IMR-90 (cell line): ENCODE data around the gene PTMS. TPM values are rescaled to one million over a fixed set of nuclear protein-coding genes. Genes with fewer than 3 reads are reported as not detected.

ENCODE experiments used
- ATAC-seq: fragments of 200-7000 bp; cut with Tn5 transposase; 2 replicates; pipeline ENCODE4 v1.9.1; 2020; ENCODE audit warnings: low read depth, mild to moderate bottlenecking, moderate library complexity
- BruUV-seq: library from RNA; stranded (reverse); fragments of 400-500 nt; replicated peaks from 2 replicates; lab custom pipeline; 2021; lab: Mats Ljungman, UMichigan
- CTCF ChIA-PET: fragments of 300-600 bp; formaldehyde crosslinking; extraction: SDS; loops from one replicate; lab custom pipeline; 2021; ENCODE audit warnings: antibody characterized with exemption; lab: Yijun Ruan, JAX
- POLR2A ChIA-PET: fragments of 300-600 bp; sonication (Branson Sonifier 250); formaldehyde crosslinking; loops from one replicate; lab custom pipeline; 2022; ENCODE audit warnings: antibody characterized with exemption; ENCODE audit not compliant: unreplicated experiment; lab: Charles Lee
- DNase-seq: peaks from one replicate; pipeline ENCODE4 v3.0.0; 2013
- H2AFZ ChIP-seq: replicated peaks from 2 replicates; pipeline ENCODE3; 2013; ENCODE audit warnings: low read length, mild to moderate bottlenecking; ENCODE audit not compliant: poor library complexity
- H2AK5ac ChIP-seq: 2 replicates; pipeline ENCODE4 v1.6.1; 2013; ENCODE audit warnings: low read depth, low read length, inconsistent platforms
- H2AK9ac ChIP-seq: replicated peaks from 2 replicates; pipeline ENCODE3; 2013; ENCODE audit warnings: mild to moderate bottlenecking, low read depth, low read length, moderate library complexity; ENCODE audit not compliant: poor library complexity
- H2BK120ac ChIP-seq: 2 replicates; pipeline ENCODE4 v1.6.1; 2013; ENCODE audit warnings: low read depth, low read length, inconsistent platforms
- H2BK15ac ChIP-seq: 3 replicates; pipeline ENCODE4 v1.6.1; 2013; ENCODE audit warnings: low read depth, low read length, inconsistent platforms
- H2BK20ac ChIP-seq: 2 replicates; pipeline ENCODE4 v1.6.1; 2013; ENCODE audit warnings: low read depth, mild to moderate bottlenecking, inconsistent platforms, low read length, moderate library complexity
- H2BK5ac ChIP-seq: 2 replicates; pipeline ENCODE4 v1.6.1; 2013; ENCODE audit warnings: mild to moderate bottlenecking, low read depth, low read length, inconsistent platforms; ENCODE audit not compliant: poor library complexity, severe bottlenecking
- H3K14ac ChIP-seq: replicated peaks from 2 replicates; pipeline ENCODE4 v1.6.1; 2013; ENCODE audit warnings: low read depth, low read length, inconsistent platforms
- H3K18ac ChIP-seq: 2 replicates; pipeline ENCODE4 v1.6.1; 2013; ENCODE audit warnings: low read depth, low read length, control low read depth
- H3K23ac ChIP-seq: 2 replicates; pipeline ENCODE4 v1.6.1; 2013; ENCODE audit warnings: low read depth, low read length, inconsistent platforms
- H3K27ac ChIP-seq: 2 replicates; pipeline ENCODE4 v1.5.1; 2013; ENCODE audit warnings: mild to moderate bottlenecking, control low read depth, low read length; ENCODE audit not compliant: insufficient read depth
- H3K27me3 ChIP-seq: 2 replicates; pipeline ENCODE4 v1.6.1; 2013; ENCODE audit warnings: low read length; ENCODE audit not compliant: control insufficient read depth, insufficient read depth
- H3K36me3 ChIP-seq: 2 replicates; pipeline ENCODE4 v1.6.1; 2013; ENCODE audit warnings: low read length, mixed read lengths; ENCODE audit not compliant: control insufficient read depth, insufficient read depth
- H3K4ac ChIP-seq: 2 replicates; pipeline ENCODE4 v1.6.1; 2013; ENCODE audit warnings: low read depth, low read length, inconsistent platforms
- H3K4me1 ChIP-seq: 2 replicates; pipeline ENCODE4 v1.6.1; 2013; ENCODE audit warnings: low read length, mixed read lengths; ENCODE audit not compliant: control insufficient read depth, insufficient read depth
- H3K4me2 ChIP-seq: 2 replicates; pipeline ENCODE4 v1.6.1; 2013; ENCODE audit warnings: low read depth, mild to moderate bottlenecking, control low read depth, low read length, moderate library complexity
- H3K4me3 ChIP-seq: 2 replicates; pipeline ENCODE4 v1.5.1; 2013; ENCODE audit warnings: low read depth, mild to moderate bottlenecking, control low read depth, low read length, moderate library complexity; ENCODE audit not compliant: insufficient read depth
- H3K56ac ChIP-seq: 2 replicates; pipeline ENCODE4 v1.6.1; 2013; ENCODE audit warnings: low read length, inconsistent platforms; ENCODE audit not compliant: insufficient read depth; ENCODE audit errors: extremely low read depth
- H3K79me1 ChIP-seq, 2 experiments: 2 replicates each; pipeline ENCODE4 v1.6.1; 2013; ENCODE audit warnings: low read length in 2 of 2, inconsistent platforms in 1 of 2, low read depth in 1 of 2
- H3K9ac ChIP-seq: 2 replicates; pipeline ENCODE4 v1.6.1; 2013; ENCODE audit warnings: low read depth, low read length, control low read depth
- H3K9me1 ChIP-seq: 2 replicates; pipeline ENCODE4 v1.6.1; 2013; ENCODE audit warnings: low read length, inconsistent platforms; ENCODE audit not compliant: insufficient read depth
- H3K9me3 ChIP-seq: 2 replicates; pipeline ENCODE4 v1.6.1; 2013; ENCODE audit warnings: low read length; ENCODE audit not compliant: control insufficient read depth, insufficient read depth
- H4K20me1 ChIP-seq: 2 replicates; pipeline ENCODE4 v1.6.1; 2013; ENCODE audit warnings: low read length, inconsistent platforms; ENCODE audit not compliant: insufficient read depth
- H4K5ac ChIP-seq: 2 replicates; pipeline ENCODE4 v1.6.1; 2013; ENCODE audit warnings: mild to moderate bottlenecking, low read depth, low read length, control low read depth
- H4K8ac ChIP-seq, 2 experiments: 2 replicates each; pipeline ENCODE4 v1.6.1; 2013; ENCODE audit warnings: low read depth in 2 of 2, low read length in 2 of 2, control low read depth in 1 of 2, inconsistent platforms in 1 of 2
- H4K91ac ChIP-seq: 2 replicates; pipeline ENCODE4 v1.6.1; 2013; ENCODE audit warnings: low read depth, low read length, inconsistent platforms; ENCODE audit not compliant: insufficient read depth
- FOS ChIP-seq: fragments of 150-350 bp; IDR thresholded peaks from 2 replicates; pipeline ENCODE4 v1.6.1; 2016; ENCODE audit warnings: low read depth, low read length
- RAD21 ChIP-seq: IDR thresholded peaks from 2 replicates; pipeline ENCODE4 v1.6.1; 2012; ENCODE audit warnings: low read length, improper control_type of control experiment
- RFX5 ChIP-seq: IDR thresholded peaks from 2 replicates; pipeline ENCODE4 v1.8.0; 2012; ENCODE audit warnings: low read depth, mild to moderate bottlenecking, low read length, moderate library complexity
- WGBS, 2 experiments: methylation state at CpG; one replicate each; pipeline versions ENCODE4 v1.1.5 to v1.1.7; 2013; ENCODE audit warnings: missing lambda C conversion rate in 2 of 2; ENCODE audit not compliant: insufficient read length in 1 of 2; ENCODE audit errors: extremely low coverage in 2 of 2; 5-methylcytosine and 5-hydroxymethylcytosine counted together
- dilution Hi-C: fragments of 300-500 bp; cut with HindIII; formaldehyde crosslinking; loops from one replicate; pipeline ENCODE4 v1.14.3; 2018; ENCODE audit warnings: low sequenced_read_pairs; ENCODE audit not compliant: unreplicated experiment
- in situ Hi-C: fragments of 300-500 bp; cut with MboI; formaldehyde crosslinking; loops from 3 replicates; pipeline ENCODE4 v1.14.3; 2019; ENCODE audit warnings: low sequenced_read_pairs, inconsistent platforms, mixed read lengths
- intact Hi-C: fragments of 100-400 bp; cut with micrococcal nuclease; formaldehyde crosslinking; loops from 2 replicates; pipeline ENCODE4 v1.10.0; 2022
- polyA plus RNA-seq, 3 experiments: library from polyadenylated mRNA; depleted of rRNA; stranded (reverse); fragments of >200 nt; gene quantifications; 2 replicates each; pipeline ENCODE4 v1.2.3, GENCODE V29; 2012; ENCODE audit warnings: low replicate concordance in 1 of 3
- total RNA-seq: library from RNA; depleted of rRNA; stranded (reverse); fragments of >200 nt; gene quantifications from 2 replicates; pipeline ENCODE4 v1.2.3, GENCODE V29; 2012
- TF ChIP-seq, protein P1 (sequence below): fragments of 150-350 bp; IDR thresholded peaks from 2 replicates; pipeline ENCODE4 v1.6.1; 2016; ENCODE audit warnings: low read depth, mild to moderate bottlenecking, low read length, moderate library complexity, borderline replicate concordance
- TF ChIP-seq, protein P2 (sequence below): fragments of 150-350 bp; IDR thresholded peaks from 2 replicates; pipeline ENCODE4 v1.6.1; 2017; ENCODE audit warnings: mild to moderate bottlenecking, antibody characterized with exemption, low read length, low read depth

The PTMS gene
- total and polyA plus RNA-seq, 2 of the 4 experiments (the other 2 are of a cell fraction), result 17.2 to 275 TPM

DNA sequence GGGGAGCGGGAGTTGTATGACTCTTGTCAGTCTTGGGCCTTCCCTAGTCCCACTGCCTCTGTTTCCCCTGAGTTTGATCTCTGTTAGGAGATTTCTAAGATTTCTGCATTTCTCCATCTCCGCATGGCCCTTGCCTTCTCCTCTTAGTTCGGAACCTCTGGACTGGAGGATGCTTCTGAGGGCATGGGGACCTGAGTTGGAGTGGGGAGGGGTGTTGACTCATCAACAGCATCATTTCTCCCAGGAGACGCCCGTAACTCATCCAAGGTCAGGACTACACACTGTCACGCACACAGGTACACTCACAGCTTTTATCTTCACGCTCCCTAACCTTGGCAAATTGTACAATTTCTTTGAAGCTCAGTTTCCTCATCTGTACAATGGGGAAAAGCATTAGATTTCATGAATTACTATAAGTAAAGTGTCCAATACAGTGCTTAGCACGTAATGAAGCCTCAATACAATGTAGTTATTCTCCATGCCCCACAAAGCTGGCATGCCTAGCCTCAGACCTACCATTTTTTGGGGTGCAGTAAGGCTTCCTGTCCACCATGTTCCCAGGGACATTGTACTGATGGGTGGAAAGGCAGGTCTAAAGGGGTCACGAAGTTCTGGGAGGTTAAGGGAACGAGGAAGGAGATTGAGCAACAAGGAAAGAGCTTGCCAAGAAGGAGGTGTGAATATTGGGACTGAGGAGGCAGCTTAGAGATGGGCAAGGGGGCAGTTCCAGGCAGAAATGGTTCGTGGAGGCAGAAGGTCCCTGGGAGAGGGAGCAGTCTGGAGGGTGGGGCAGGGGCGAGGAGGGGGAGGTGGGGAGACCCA lies 5.6 kb downstream of the PTMS start:
- CTCF ChIA-PET, result interaction anchor here (1.4 kb wide), 1 partner anchor 18 kb away, joined by 5 read pairs; the partner anchor contains the start of gene MLF2
- intact Hi-C loops, result no loop called here

More for the DNA sequence above, 5.6 kb downstream of the PTMS start:
- no peak overlapping the region for H2BK5ac ChIP-seq
- TF ChIP-seq FOS (no peak), RFX5 (no peak), RAD21 (no peak)
- TF ChIP-seq, protein P1, sequence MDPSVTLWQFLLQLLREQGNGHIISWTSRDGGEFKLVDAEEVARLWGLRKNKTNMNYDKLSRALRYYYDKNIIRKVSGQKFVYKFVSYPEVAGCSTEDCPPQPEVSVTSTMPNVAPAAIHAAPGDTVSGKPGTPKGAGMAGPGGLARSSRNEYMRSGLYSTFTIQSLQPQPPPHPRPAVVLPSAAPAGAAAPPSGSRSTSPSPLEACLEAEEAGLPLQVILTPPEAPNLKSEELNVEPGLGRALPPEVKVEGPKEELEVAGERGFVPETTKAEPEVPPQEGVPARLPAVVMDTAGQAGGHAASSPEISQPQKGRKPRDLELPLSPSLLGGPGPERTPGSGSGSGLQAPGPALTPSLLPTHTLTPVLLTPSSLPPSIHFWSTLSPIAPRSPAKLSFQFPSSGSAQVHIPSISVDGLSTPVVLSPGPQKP, result no peak
- TF ChIP-seq, protein P2, sequence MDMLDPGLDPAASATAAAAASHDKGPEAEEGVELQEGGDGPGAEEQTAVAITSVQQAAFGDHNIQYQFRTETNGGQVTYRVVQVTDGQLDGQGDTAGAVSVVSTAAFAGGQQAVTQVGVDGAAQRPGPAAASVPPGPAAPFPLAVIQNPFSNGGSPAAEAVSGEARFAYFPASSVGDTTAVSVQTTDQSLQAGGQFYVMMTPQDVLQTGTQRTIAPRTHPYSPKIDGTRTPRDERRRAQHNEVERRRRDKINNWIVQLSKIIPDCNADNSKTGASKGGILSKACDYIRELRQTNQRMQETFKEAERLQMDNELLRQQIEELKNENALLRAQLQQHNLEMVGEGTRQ, result no peak
- H3K36me3 ChIP-seq, result peaks cover 17% of the 10 kb centered on the region
- no peak overlapping the region for H3K9ac ChIP-seq
- H4K20me1 ChIP-seq, result peaks cover 35% of the 10 kb centered on the region
- H4K5ac ChIP-seq, result no peak overlapping the region
- H2AFZ ChIP-seq, result no peak overlapping the region
- H3K23ac ChIP-seq, result no peak overlapping the region
- no peak overlapping the region for H2BK120ac ChIP-seq
- no peak overlapping the region for H3K4ac ChIP-seq
- H2AK5ac ChIP-seq, result no peak overlapping the region
- H3K27ac ChIP-seq, result no peak overlapping the region
- WGBS, 2 experiments, result 46% methylated on average over 3 of the region's 12 CpGs; no CpG with 5 or more reads in 1 of the 2 experiments
- peaks cover 15 to 42% of the 10 kb centered on the region in 2 experiments for H3K79me1 ChIP-seq
- H3K9me1 ChIP-seq, result peaks cover 12% of the 10 kb centered on the region
- H3K27me3 ChIP-seq, result no peaks in the 10 kb centered on the region
- no peak for ATAC-seq
- in situ Hi-C loops, result no loop called here
- dilution Hi-C loops, result no loop called here
- H3K14ac ChIP-seq, result no peak overlapping the region
- POLR2A ChIA-PET, result no interaction called here
- DNase-seq, result no peak
- peaks cover 13% of the 10 kb centered on the region for H3K4me1 ChIP-seq
- no peak overlapping the region for H3K4me3 ChIP-seq
- no peak overlapping the region for H2BK15ac ChIP-seq
- H3K18ac ChIP-seq, result no peak overlapping the region
- H2BK20ac ChIP-seq, result no peak overlapping the region
- H3K9me3 ChIP-seq, result no peaks in the 10 kb centered on the region
- no TSS peak for BruUV-seq
- no peak overlapping the region for H3K56ac ChIP-seq
- H4K91ac ChIP-seq, result no peak overlapping the region
- peak overlapping the region; percentile 48 for H2AK9ac ChIP-seq
- H3K4me2 ChIP-seq, result no peak overlapping the region
- no peak overlapping the region for H4K8ac ChIP-seq
